NCI-H146 (cell line): ENCODE data around the gene PIAS4.
A peak's percentile ranks its signal among the peaks of the same experiment; 100 is the strongest.
"Not testable (repeated sequence)": the region's sequence is repeated elsewhere in the genome, so short reads cannot be mapped to it uniquely, and the experiment has no call there.

Experiments used
- DNase-seq: peaks from one replicate; lab custom pipeline; 2025; lab: John Stamatoyannopoulos, UW

PIAS4 gene

GRCh38 chr19:3998667-3999412, 8.7 kb upstream of the PIAS4 start:
- not testable (repeated sequence) for DNase-seq

- not testable (repeated sequence) for DNase-seq
Measured at GRCh38 chr19:4000798-4001197, 6.7 kb upstream of the PIAS4 start.

GRCh38 chr19:4005436-4005835, 2.1 kb upstream of the PIAS4 start:
- not testable (repeated sequence) for DNase-seq

- peak; percentile 8 for DNase-seq
Measured at GRCh38 chr19:4007836-4008539, 452 bp downstream of the PIAS4 start.

- no peak for DNase-seq
Measured at GRCh38 chr19:4009990-4010807, 2.7 kb downstream of the PIAS4 start.

GRCh38 chr19:4010808-4011110, 3.2 kb downstream of the PIAS4 start:
- DNase-seq: no peak

GRCh38 chr19:4011430-4011829, 3.9 kb downstream of the PIAS4 start:
- not testable (repeated sequence) for DNase-seq

- peak; percentile 51 for DNase-seq
Measured at GRCh38 chr19:4012092-4012974, 4.8 kb downstream of the PIAS4 start.

GRCh38 chr19:4012975-4013634, 5.6 kb downstream of the PIAS4 start:
- no peak for DNase-seq

- DNase-seq: no peak
Measured at GRCh38 chr19:4013886-4014540, 6.5 kb downstream of the PIAS4 start.

- no peak for DNase-seq
Measured at GRCh38 chr19:4014541-4015491, 7.3 kb downstream of the PIAS4 start.

- no peak for DNase-seq
Measured at GRCh38 chr19:4015705-4016402, 8.3 kb downstream of the PIAS4 start.

- no peak for DNase-seq
Measured at GRCh38 chr19:4016486-4016885, 8.9 kb downstream of the PIAS4 start.

- no peak for DNase-seq
Measured at GRCh38 chr19:4016903-4017638, 9.5 kb downstream of the PIAS4 start.

- DNase-seq: no peak
Measured at GRCh38 chr19:4018140-4018613, 10.6 kb downstream of the PIAS4 start.

GRCh38 chr19:4018775-4019504, 11.4 kb downstream of the PIAS4 start:
- no peak for DNase-seq

GRCh38 chr19:4019578-4019977, 12.0 kb downstream of the PIAS4 start:
- no peak for DNase-seq
